K562 (cell line): ENCODE data around the gene GBA2. TPM values are rescaled to one million over a fixed set of nuclear protein-coding genes. Genes with fewer than 3 reads are reported as not detected.

Experiments
- ATAC-seq: fragments of 200-7000 bp; cut with Tn5 transposase; 3 replicates; pipeline ENCODE4 v1.9.1; 2020; ENCODE audit warnings: moderate library complexity
- BruUV-seq: library from RNA; stranded (reverse); fragments of 400-500 nt; replicated peaks from 2 replicates; lab custom pipeline; 2021; lab: Mats Ljungman, UMichigan
- CTCF ChIA-PET: fragments of 300-600 bp; formaldehyde crosslinking; extraction: SDS; loops from one replicate; lab custom pipeline; 2021; ENCODE audit warnings: low intra/inter-chr PET ratio; lab: Yijun Ruan, JAX
- POLR2A ChIA-PET: fragments of 300-600, 350-650 bp; sonication (Branson Sonifier 250); formaldehyde crosslinking; extraction: SDS; loops from one replicate; lab custom pipeline; 2021; ENCODE audit warnings: antibody characterized with exemption, inconsistent platforms; lab: Yijun Ruan, JAX
- DNase-seq, 4 experiments: peaks; one replicate each; pipeline versions ENCODE4 v3.0.0 to v3.0.0-alpha.2; 2011 to 2018; ENCODE audit warnings: low spot score in 3 of 4, mixed read lengths in 3 of 4; ENCODE audit errors: extremely low read depth in 1 of 4
- FAIRE-seq: peaks from 2 replicates; lab custom pipeline; 2011; peaks lifted over from hg19 to GRCh38; lab: Jason Lieb, UNC
- H2AFZ ChIP-seq: 2 replicates; pipeline ENCODE4 v1.6.0; 2011; ENCODE audit warnings: low read depth, low read length, control low read depth, inconsistent platforms
- H3K27ac ChIP-seq: fragments of 200-600 bp; 3 replicates; pipeline ENCODE4 v1.8.0; 2011; ENCODE audit warnings: low read depth, mild to moderate bottlenecking, control low read depth, inconsistent platforms, low read length, moderate library complexity, mixed read lengths; ENCODE audit errors: extremely low read depth
- H3K27me3 ChIP-seq, 2 experiments: fragments of 300-600 bp in 1 of 2; 2 replicates in 1 of 2; 3 replicates in 1 of 2; pipeline versions ENCODE4 v1.6.0 to v1.8.0; 2011; ENCODE audit warnings: inconsistent platforms in 2 of 2, low read length in 2 of 2, mild to moderate bottlenecking in 1 of 2, mixed read lengths in 1 of 2, moderate library complexity in 1 of 2; ENCODE audit not compliant: control insufficient read depth in 2 of 2, insufficient read depth in 2 of 2
- H3K36me3 ChIP-seq: fragments of 300-600 bp; 3 replicates; pipeline ENCODE4 v1.8.0; 2011; ENCODE audit warnings: mild to moderate bottlenecking, low read length, inconsistent platforms; ENCODE audit not compliant: control insufficient read depth, insufficient read depth
- H3K4me1 ChIP-seq, 2 experiments: fragments of 200-600 bp in 1 of 2; replicated peaks in 1 of 2; 2 replicates in 1 of 2; 3 replicates in 1 of 2; pipeline versions ENCODE4 v1.5.1 to v1.8.0; 2011; ENCODE audit warnings: inconsistent platforms in 2 of 2, low read length in 2 of 2, mild to moderate bottlenecking in 1 of 2, mixed read lengths in 1 of 2, moderate library complexity in 1 of 2; ENCODE audit not compliant: control insufficient read depth in 2 of 2, insufficient read depth in 2 of 2
- H3K4me2 ChIP-seq: 2 replicates; pipeline ENCODE4 v1.6.1; 2011; ENCODE audit warnings: low read length, control low read depth, inconsistent platforms, mixed read lengths; ENCODE audit not compliant: insufficient read depth
- H3K4me3 ChIP-seq: fragments of 200-600 bp; sonication (generic), shearing (Covaris generic); 2 replicates; pipeline ENCODE4 v1.5.1; 2016; ENCODE audit warnings: control low read depth, inconsistent platforms
- H3K79me2 ChIP-seq: fragments of 200-600 bp; 3 replicates; pipeline ENCODE4 v1.8.0; 2011; ENCODE audit warnings: low read length, inconsistent platforms; ENCODE audit not compliant: control insufficient read depth, insufficient read depth
- H3K9ac ChIP-seq, 2 experiments: 2 replicates each; pipeline versions ENCODE4 v1.6.0 to v1.6.1; 2011; ENCODE audit warnings: low read depth in 2 of 2, low read length in 2 of 2, control low read depth in 1 of 2, inconsistent platforms in 1 of 2, mild to moderate bottlenecking in 1 of 2, mixed read lengths in 1 of 2; ENCODE audit not compliant: insufficient read depth in 1 of 2
- H3K9me1 ChIP-seq: one replicate; pipeline ENCODE4 v1.6.0; 2011; ENCODE audit warnings: inconsistent platforms, mild to moderate bottlenecking, low read length, moderate library complexity; ENCODE audit not compliant: control insufficient read depth, insufficient read depth
- H3K9me3 ChIP-seq: replicated peaks from 2 replicates; pipeline ENCODE4 v1.5.1; 2011; ENCODE audit warnings: low read depth, low read length, inconsistent platforms; ENCODE audit not compliant: control insufficient read depth, insufficient read depth
- H4K20me1 ChIP-seq: replicated peaks from 2 replicates; pipeline ENCODE4 v1.6.1; 2011; ENCODE audit warnings: low read length, inconsistent platforms, mixed read lengths; ENCODE audit not compliant: control insufficient read depth, insufficient read depth
- BRD9 ChIP-seq: fragments of 450-650 bp; IDR thresholded peaks from 2 replicates; pipeline ENCODE4 v1.6.1; 2018; ENCODE audit warnings: low read depth; ENCODE audit not compliant: partially characterized antibody
- FOXJ2 ChIP-seq: fragments of 200-800 bp; sonication (Bioruptor generic); IDR thresholded peaks from 2 replicates; pipeline ENCODE4 v1.6.1; 2016; ENCODE audit warnings: missing genetic modification characterization, missing compliant biosample characterization
- MEIS2 ChIP-seq: fragments of 450-650 bp; IDR thresholded peaks from 2 replicates; pipeline ENCODE4 v1.6.1; 2014; ENCODE audit warnings: mild to moderate bottlenecking; ENCODE audit not compliant: partially characterized antibody
- RAD51 ChIP-seq: fragments of 450-650 bp; IDR thresholded peaks from 2 replicates; pipeline ENCODE4 v1.7.1; 2016; ENCODE audit warnings: low read depth, mild to moderate bottlenecking, borderline replicate concordance
- YBX1 ChIP-seq: fragments of 450-650 bp; IDR thresholded peaks from 2 replicates; pipeline ENCODE4 v1.7.1; 2016; ENCODE audit warnings: mild to moderate bottlenecking
- ZNF347 ChIP-seq: fragments of 450-650 bp; formaldehyde crosslinking; IDR thresholded peaks from 2 replicates; pipeline ENCODE4 v1.4.0; 2020; ENCODE audit warnings: low read depth, mild to moderate bottlenecking, moderate library complexity
- ZNF445 ChIP-seq: fragments of 250-450 bp; sonication (Bioruptor Pico); IDR thresholded peaks from 2 replicates; pipeline ENCODE4 v1.4.0; 2020; ENCODE audit warnings: low read depth, mild to moderate bottlenecking, moderate library complexity
- WGBS: fragments of 100-300 bp; shearing (Covaris generic); methylation state at CpG from one replicate; pipeline ENCODE4 v1.1.6; 2016; ENCODE audit warnings: low coverage, mixed read lengths; ENCODE audit not compliant: insufficient coverage; ENCODE audit errors: missing lambda C conversion rate; 5-methylcytosine and 5-hydroxymethylcytosine counted together
- in situ Hi-C: fragments of 300-500 bp; cut with MboI; formaldehyde crosslinking; loops from 4 replicates; pipeline ENCODE4 v1.15.0; 2018; ENCODE audit warnings: inconsistent platforms, mixed read lengths
- intact Hi-C: fragments of 100-400 bp; cut with micrococcal nuclease; formaldehyde crosslinking; loops from 2 replicates; pipeline ENCODE4 v1.14.2; 2022
- polyA plus RNA-seq, 8 experiments: library from polyadenylated mRNA; depleted of rRNA in 4 of 8; stranded (reverse) in 5 of 8; unstranded in 3 of 8; fragments of >200 nt; fragmentation: Nextera tagmentation in 2 of 8; fragmentation: Illumina TruSeq in 1 of 8; extraction: Ambion mirVana in 2 of 8; extraction: Trizol in 1 of 8; gene quantifications; 2 replicates each; pipeline versions ENCODE4 v1.2.1 to v1.2.3, GENCODE V29; 2011 to 2014; ENCODE audit warnings: inconsistent platforms in 1 of 8, missing spikeins in 1 of 8
- total RNA-seq, 7 experiments: library from RNA; depleted of rRNA in 6 of 7; stranded (reverse); fragments of >200 nt in 6 of 7; fragmentation: Illumina TruSeq in 2 of 7; extraction: Trizol in 2 of 7; gene quantifications; 2 replicates each; pipeline versions ENCODE4 v1.2.1 to v1.2.3, GENCODE V29; 2011 to 2021; ENCODE audit warnings: low replicate concordance in 1 of 7

The GBA2 gene
- total and polyA plus RNA-seq, 9 of the 15 experiments (the other 6 are each of a cell fraction or from before 2014, with no cell fraction given): 14.1 to 60.4 (median 32.1) TPM

DNA sequence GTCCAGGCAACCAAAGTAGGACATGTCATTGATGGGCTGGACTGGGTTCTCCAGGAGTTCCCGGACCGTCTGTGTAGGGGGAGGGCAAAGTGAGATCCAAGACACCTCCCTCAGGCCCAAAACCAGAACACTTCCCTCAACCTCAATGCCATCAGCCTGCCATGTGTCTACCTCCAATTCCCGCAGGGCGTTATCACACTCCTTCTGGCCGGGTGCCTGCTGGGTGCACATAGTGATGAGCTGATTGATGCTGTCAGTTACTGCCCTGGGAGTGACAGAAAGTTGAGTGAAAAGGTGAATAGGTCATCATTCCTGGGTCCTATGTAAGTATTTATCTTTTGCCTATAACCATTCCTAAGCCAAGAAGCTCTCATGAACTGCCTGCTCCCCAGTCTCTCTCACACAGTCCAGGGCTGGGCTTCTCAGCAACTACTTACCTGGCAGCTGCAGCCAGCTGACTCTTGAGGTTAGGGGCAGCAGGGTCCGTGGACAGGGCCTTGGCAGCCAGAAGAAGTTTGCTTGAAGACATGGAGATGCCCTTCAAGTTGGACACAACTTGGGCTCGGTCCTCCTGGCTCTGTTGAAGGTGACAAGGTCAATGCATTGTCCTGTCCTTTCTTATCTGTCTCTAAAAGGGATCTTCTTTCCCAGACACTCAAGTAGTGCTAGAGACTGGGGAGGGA is 38.1 kb downstream of the GBA2 start:
- no peak for TF ChIP-seq ZNF445 (CRISPR knock-in tag)
- TF ChIP-seq YBX1: no peak
- TF ChIP-seq BRD9: no peak
- TF ChIP-seq RAD51: no peak
- no peak for TF ChIP-seq ZNF347 (CRISPR knock-in tag)
- no peak for TF ChIP-seq MEIS2
- TF ChIP-seq FOXJ2 (tag): no peak
- no peak for ATAC-seq
- FAIRE-seq: no peak
- H3K4me3 ChIP-seq: no peak overlapping the region
- DNase-seq: no peak
- TSS peak; percentile 37 for BruUV-seq
- no peaks in the 10 kb centered on the region for H3K9me3 ChIP-seq
- ChIA-PET CTCF (no interaction called here), POLR2A (interaction anchor here (0.6 to 2.3 kb wide), 5 partner anchors 11 to 89 kb away, joined by 3 to 10 read pairs (median 3); partner anchors contain the start of genes CCDC107 and RMRP)
- no peak overlapping the region for H2AFZ ChIP-seq
- no peaks in the 10 kb centered on the region for H3K27me3 ChIP-seq
- H3K9me1 ChIP-seq: peaks cover 3% of the 10 kb centered on the region
- H3K27ac ChIP-seq: no peak overlapping the region
- H3K79me2 ChIP-seq: no peaks in the 10 kb centered on the region
- in situ Hi-C loops (no loop called here), intact Hi-C loops (no loop called here)
- whole genome bisulfite sequencing: 79% methylated on average over 3 of the region's 7 CpGs
- peaks cover 90% of the 10 kb centered on the region; the same call in 2 of the 3 replicates for H3K36me3 ChIP-seq
- no peaks in the 10 kb centered on the region for H4K20me1 ChIP-seq
- H3K9ac ChIP-seq: no peak overlapping the region
- H3K4me1 ChIP-seq: no peaks in the 10 kb centered on the region
- no peak overlapping the region for H3K4me2 ChIP-seq
